ENCODE data around the gene PDXK. TPM values are rescaled to one million over a fixed set of nuclear protein-coding genes. Genes with fewer than 3 reads are reported as not detected.

Gene PDXK
- total RNA-seq, 1 experiment from 2014 or later, result 114 TPM

DNA sequence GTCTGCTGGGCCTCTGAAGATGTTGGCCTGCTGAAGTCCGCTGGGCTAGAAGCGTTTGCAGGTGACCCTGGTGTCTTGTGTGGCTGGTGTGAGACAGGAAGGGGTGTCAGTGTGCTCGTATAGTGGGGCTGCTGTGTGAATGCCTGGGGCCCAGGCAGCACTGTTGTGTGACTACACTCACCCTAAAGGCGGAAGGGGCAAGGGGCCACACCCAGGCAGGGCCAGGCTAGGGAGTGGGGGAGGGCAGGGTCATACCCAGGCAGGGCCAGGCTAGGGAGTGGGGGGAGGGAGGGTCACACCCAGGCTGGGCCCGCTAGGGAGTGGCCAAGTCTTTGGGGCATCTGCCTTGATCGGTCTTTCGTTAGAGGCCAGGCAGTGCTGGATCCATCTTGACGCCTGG is 25.0 kb downstream of the PDXK start:
- no TSS peak for BruUV-seq (replicated peaks)
- POLR2A ChIA-PET (ENCODE audit: low non-redundant PET), result no interaction called here
- no peaks in the 10 kb centered on the region for H3K27me3 ChIP-seq (replicated peaks; ENCODE audit: insufficient read depth, low read depth, low read length, poor library complexity)

DNA sequence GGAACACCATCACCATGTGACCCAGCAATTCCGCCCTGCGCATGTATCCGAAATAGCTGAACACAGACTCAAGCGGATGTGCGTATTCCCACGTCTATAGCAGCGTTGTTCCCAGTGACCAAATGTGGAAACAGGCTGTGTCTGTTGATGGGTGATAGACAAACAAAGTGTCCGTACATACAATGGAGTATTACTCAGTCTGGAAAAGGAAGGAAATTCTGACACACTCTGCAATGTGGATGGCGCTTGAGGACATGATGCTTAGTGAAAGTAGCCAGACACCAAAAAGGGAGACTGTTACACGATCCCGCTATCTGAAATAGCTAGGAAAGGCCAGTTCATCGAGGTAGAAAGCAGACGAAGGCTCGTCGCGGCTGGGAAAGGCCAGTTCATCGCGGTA is 25.8 kb downstream of the PDXK start:
- no peaks in the 10 kb centered on the region for H3K36me3 ChIP-seq (ENCODE audit: insufficient read depth, low read length, poor library complexity, severe bottlenecking)

More for the DNA sequence above, 25.0 kb downstream of the PDXK start:
- no peaks in the 10 kb centered on the region for H3K36me3 ChIP-seq (ENCODE audit: insufficient read depth, low read length, poor library complexity, severe bottlenecking)
- no peak overlapping the region for H3K4me3 ChIP-seq (ENCODE audit: low read depth, low read length, poor library complexity, severe bottlenecking)
- TF ChIP-seq, protein P1, sequence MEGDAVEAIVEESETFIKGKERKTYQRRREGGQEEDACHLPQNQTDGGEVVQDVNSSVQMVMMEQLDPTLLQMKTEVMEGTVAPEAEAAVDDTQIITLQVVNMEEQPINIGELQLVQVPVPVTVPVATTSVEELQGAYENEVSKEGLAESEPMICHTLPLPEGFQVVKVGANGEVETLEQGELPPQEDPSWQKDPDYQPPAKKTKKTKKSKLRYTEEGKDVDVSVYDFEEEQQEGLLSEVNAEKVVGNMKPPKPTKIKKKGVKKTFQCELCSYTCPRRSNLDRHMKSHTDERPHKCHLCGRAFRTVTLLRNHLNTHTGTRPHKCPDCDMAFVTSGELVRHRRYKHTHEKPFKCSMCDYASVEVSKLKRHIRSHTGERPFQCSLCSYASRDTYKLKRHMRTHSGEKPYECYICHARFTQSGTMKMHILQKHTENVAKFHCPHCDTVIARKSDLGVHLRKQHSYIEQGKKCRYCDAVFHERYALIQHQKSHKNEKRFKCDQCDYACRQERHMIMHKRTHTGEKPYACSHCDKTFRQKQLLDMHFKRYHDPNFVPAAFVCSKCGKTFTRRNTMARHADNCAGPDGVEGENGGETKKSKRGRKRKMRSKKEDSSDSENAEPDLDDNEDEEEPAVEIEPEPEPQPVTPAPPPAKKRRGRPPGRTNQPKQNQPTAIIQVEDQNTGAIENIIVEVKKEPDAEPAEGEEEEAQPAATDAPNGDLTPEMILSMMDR (conservative IDR thresholded peaks at IDR 0.05; ENCODE audit: low read depth, low read length), result no peak
- TF ChIP-seq EZH2 (IDR thresholded peaks at IDR 0.05; ENCODE audit: borderline replicate concordance, low read depth, low read length, poor library complexity, severe bottlenecking), result no peak
- CTCF ChIA-PET, result no interaction called here
- no peak overlapping the region for H3K27ac ChIP-seq (ENCODE audit: low read depth, low read length, poor library complexity, severe bottlenecking)
- no peaks in the 10 kb centered on the region for H3K9me3 ChIP-seq (ENCODE audit: low read depth, low read length, poor library complexity, severe bottlenecking)
- no peaks in the 10 kb centered on the region for H3K4me1 ChIP-seq (ENCODE audit: insufficient read depth, low read length, poor library complexity, severe bottlenecking)
- intact Hi-C loops (cut with micrococcal nuclease; ENCODE audit: unreplicated experiment), result no loop called here
- no peak for DNase-seq (ENCODE audit: low spot score)

DNA sequence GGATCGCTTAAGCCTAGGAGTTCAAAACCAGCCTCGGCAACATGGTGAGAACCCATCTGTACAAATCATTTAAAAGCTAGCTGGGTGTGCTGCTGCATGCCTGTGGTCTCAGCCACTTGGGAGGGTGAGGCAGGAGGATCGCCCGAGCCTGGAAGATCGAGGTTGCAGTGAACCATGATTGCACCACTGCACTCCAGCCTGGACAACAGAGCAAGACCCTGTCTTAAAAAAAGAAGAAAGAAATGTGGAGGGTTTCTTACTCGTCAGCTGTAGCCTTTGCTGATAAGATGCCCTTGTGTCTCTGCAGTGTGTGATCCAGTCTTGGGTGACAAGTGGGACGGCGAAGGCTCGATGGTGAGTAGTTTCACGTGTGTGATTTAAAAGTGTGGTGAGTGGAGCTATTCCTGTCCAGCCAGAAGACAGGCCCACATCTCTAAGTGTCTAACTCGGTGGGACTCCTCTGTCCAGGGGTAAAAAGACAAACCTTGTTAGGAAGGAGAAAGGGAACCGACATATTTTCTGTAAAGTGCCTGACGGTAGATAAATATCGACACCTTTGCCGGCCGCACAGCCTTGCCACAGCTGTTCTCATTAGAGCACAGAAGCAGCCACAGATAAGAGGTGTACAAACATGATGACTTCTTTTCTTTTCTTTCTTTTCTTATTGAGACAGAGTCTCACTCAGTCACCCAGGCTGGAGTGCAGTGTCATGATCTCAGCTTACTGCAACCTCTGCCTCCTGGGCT is 27.0 kb downstream of the PDXK start:
- DNase-seq (ENCODE audit: low spot score), result no peak
- intact Hi-C loops (cut with micrococcal nuclease; ENCODE audit: unreplicated experiment), result no loop called here
- peaks cover 9% of the 10 kb centered on the region for H3K36me3 ChIP-seq (ENCODE audit: insufficient read depth, low read length, poor library complexity, severe bottlenecking)
- H3K27me3 ChIP-seq (replicated peaks; ENCODE audit: insufficient read depth, low read depth, low read length, poor library complexity), result no peaks in the 10 kb centered on the region
- no peak overlapping the region for H3K27ac ChIP-seq (ENCODE audit: low read depth, low read length, poor library complexity, severe bottlenecking)
- no peak for TF ChIP-seq EZH2 (IDR thresholded peaks at IDR 0.05; ENCODE audit: borderline replicate concordance, low read depth, low read length, poor library complexity, severe bottlenecking)
- TF ChIP-seq, protein P1 (conservative IDR thresholded peaks at IDR 0.05; ENCODE audit: low read depth, low read length), result no peak
- no peak overlapping the region for H3K4me3 ChIP-seq (ENCODE audit: low read depth, low read length, poor library complexity, severe bottlenecking)
- no TSS peak for BruUV-seq (replicated peaks)
- ChIA-PET CTCF (no interaction called here), POLR2A (ENCODE audit: low non-redundant PET) (no interaction called here)
- H3K9me3 ChIP-seq (ENCODE audit: low read depth, low read length, poor library complexity, severe bottlenecking), result no peaks in the 10 kb centered on the region
- no peaks in the 10 kb centered on the region for H3K4me1 ChIP-seq (ENCODE audit: insufficient read depth, low read length, poor library complexity, severe bottlenecking)

More for the DNA sequence above, 25.8 kb downstream of the PDXK start:
- BruUV-seq (replicated peaks), result no TSS peak
- TF ChIP-seq EZH2 (IDR thresholded peaks at IDR 0.05; ENCODE audit: borderline replicate concordance, low read depth, low read length, poor library complexity, severe bottlenecking), result no peak
- TF ChIP-seq, protein P1 (conservative IDR thresholded peaks at IDR 0.05; ENCODE audit: low read depth, low read length), result no peak
- no peaks in the 10 kb centered on the region for H3K4me1 ChIP-seq (ENCODE audit: insufficient read depth, low read length, poor library complexity, severe bottlenecking)
- no peaks in the 10 kb centered on the region for H3K27me3 ChIP-seq (replicated peaks; ENCODE audit: insufficient read depth, low read depth, low read length, poor library complexity)
- intact Hi-C loops (cut with micrococcal nuclease; ENCODE audit: unreplicated experiment), result no loop called here
- CTCF ChIA-PET, result no interaction called here
- POLR2A ChIA-PET (ENCODE audit: low non-redundant PET), result no interaction called here
- no peak for DNase-seq (ENCODE audit: low spot score)
- no peak overlapping the region for H3K27ac ChIP-seq (ENCODE audit: low read depth, low read length, poor library complexity, severe bottlenecking)
- H3K9me3 ChIP-seq (ENCODE audit: low read depth, low read length, poor library complexity, severe bottlenecking), result no peaks in the 10 kb centered on the region
- H3K4me3 ChIP-seq (ENCODE audit: low read depth, low read length, poor library complexity, severe bottlenecking), result no peak overlapping the region

All from A673 (cell line).